Heart right ventricle (tissue), 16 donors: ENCODE data around the gene RXRB. TPM values are rescaled to one million over a fixed set of nuclear protein-coding genes. Genes with fewer than 3 reads are reported as not detected.

ENCODE experiments used
- ATAC-seq, 8 donors: fragments of 200-7000 bp; cut with Tn5 transposase; one replicate each; pipeline ENCODE4 v1.9.1; 2020; ENCODE audit warnings: mild to moderate bottlenecking in 8 of 8, moderate library complexity in 8 of 8, moderate number of reproducible peaks in 1 of 8
- DNase-seq, 2 donors: peaks; one replicate each; pipeline ENCODE4 v3.0.0-alpha.2; 2020
- H3K27ac ChIP-seq, 10 donors: fragments of 200-600 bp; sonication (generic) in 2 of 10; one replicate each; pipeline versions ENCODE4 v1.5.0 to v1.8.0; 2020 to 2022; ENCODE audit warnings: mild to moderate bottlenecking in 3 of 10
- H3K27me3 ChIP-seq, 7 donors: fragments of 200-600 bp; one replicate each; pipeline ENCODE4 v1.8.0; 2021 to 2022; ENCODE audit warnings: mild to moderate bottlenecking in 2 of 7
- H3K36me3 ChIP-seq, 9 donors: fragments of 200-600 bp; sonication (generic) in 1 of 9; one replicate each; pipeline versions ENCODE4 v1.5.0 to v1.8.0; 2020 to 2022; ENCODE audit warnings: mild to moderate bottlenecking in 2 of 9
- H3K4me1 ChIP-seq, 9 donors: fragments of 200-600 bp; sonication (generic) in 1 of 9; one replicate each; pipeline versions ENCODE4 v1.5.0 to v1.8.0; 2020 to 2022; ENCODE audit warnings: mild to moderate bottlenecking in 4 of 9
- H3K4me3 ChIP-seq, 10 donors: fragments of 200-600 bp; sonication (generic) in 2 of 10; one replicate each; pipeline versions ENCODE4 v1.5.0 to v1.8.0; 2020 to 2022; ENCODE audit warnings: mild to moderate bottlenecking in 7 of 10, moderate library complexity in 2 of 10
- H3K9me3 ChIP-seq, 11 donors: fragments of 200-600 bp in 10 of 11; sonication (generic) in 2 of 11; one replicate each; pipeline versions ENCODE4 v1.5.0 to v1.8.0; 2013 to 2022; ENCODE audit warnings: mild to moderate bottlenecking in 2 of 11, control low read depth in 1 of 11, moderate library complexity in 1 of 11
- CTCF ChIP-seq, 9 donors: fragments of 200-600 bp; sonication (generic) in 2 of 9; IDR thresholded peaks; one replicate each; pipeline versions ENCODE4 v1.5.0 to v1.8.0; 2021 to 2022; ENCODE audit warnings: antibody characterized with exemption in 9 of 9, mild to moderate bottlenecking in 5 of 9, moderate library complexity in 1 of 9
- WGBS, 2 donors: extraction: QIAGEN DNeasy Blood & Tissue Kit; methylation state at CpG; one replicate each; pipeline ENCODE4 v1.1.7; 2013; ENCODE audit warnings: inconsistent platforms in 1 of 2; 5-methylcytosine and 5-hydroxymethylcytosine counted together
- intact Hi-C, 10 donors: fragments of 100-400 bp; cut with DNase I; formaldehyde crosslinking; loops; one replicate each; pipeline versions ENCODE4 v1.11.1 to v1.14.2; 2022
- polyA plus RNA-seq, 2 donors: library from polyadenylated mRNA; stranded (reverse); fragments of 200-250 nt; gene quantifications; one replicate each; pipeline ENCODE4 v1.2.3, GENCODE V29; 2013
- total RNA-seq, 10 donors: library from RNA; stranded (reverse); fragmentation: NEBNext Ultra II Directional in 3 of 10; extraction: Animal tissue kit (Norgen Biotek cat#: 25700) in 3 of 10; gene quantifications; one replicate each; pipeline versions ENCODE4 v1.2.1 to v1.2.4, GENCODE V29; 2021 to 2023
- donor health status: Arrhythmogenic right ventricular cardiomyopathy.
- donor health status: ischemic (EF 13 %, LVEDD 7.1; RV severe dilation, severe dysfunction).
- donor health status: healthy with polysubstance abuse.
- donor health status: DM: no; HTN: yes; CAD: no.
- donor health status: DM: no; HTN: no; CAD: no.
- donor health status: ischemic (EF 25% LVEDD 6.9; RV normal size, moderate dysfunction).
- donor health status: ischemic (EF 25% LVEDD 5.7; RV mildly dilated, moderate dysfunction).
- donor health status: healthy.
- donor health status: DM: yes; HTN: yes; CAD: no.
- donor health status: Ischemic cardiomyopathy.
- donor health status: ischemic (EF 35%, LVEDD 5.7; RV mildly dilated, moderate dysfunction).
- donor health status: nonischemic (EF 11% LVEDD 7.7; RV severe dilation, severe dysfunction).
- donor health status: DM: yes; HTN: yes; CAD: no.
- donor health status: PGD.
- donor health status: ischemic (EF 29% LVEDD 5.4; RV normal size, mild dysfunction).
- donor health status: nonischemic (EF 23%, LVEDD 6.1; RV moderate dilation, normal function).

The RXRB gene
- total and polyA plus RNA-seq, 12 donors, result 22.2 to 40.7 (median 33.2) TPM

- intact Hi-C loops, result loop anchor here in 1 of 10 donors (5.0 kb wide), 1 partner anchor 33 kb away; no protein-coding TSS in a partner anchor
- Histone ChIP-seq H3K27me3 (peaks cover 0 to 16% (median 0%) of the 10 kb centered on the region in 7 donors), H3K9me3 (no peaks in the 10 kb centered on the region), H3K27ac (peak overlapping the region in 5 of 10 donors; percentile 22 to 72 (median 61)), H3K36me3 (peaks cover 0 to 31% (median 11%) of the 10 kb centered on the region in 9 donors), H3K4me1 (peaks cover 2 to 31% (median 17%) of the 10 kb centered on the region in 9 donors), H3K4me3 (peak overlapping the region; percentile 37 to 70 (median 55))
- DNase-seq (no peak), ATAC-seq (peak in 6 of 8 donors; percentile 4 to 23 (median 6))
- TF ChIP-seq CTCF (IDR thresholded peaks at IDR 0.05), result no peak
- 20 to 21% methylated on average over 9 of the region's 9 CpGs for WGBS, 2 donors
These were observed 13.5 kb upstream of the RXRB start for GRCh38 chr6:33213989-33214335.

GRCh38 chr6:33213166-33213988 lies 12.9 kb upstream of the RXRB start:
- ATAC-seq (peak; percentile 35 to 79 (median 58)), DNase-seq (no peak)
- 0 to 1% methylated on average over 43 of the region's 43 CpGs for WGBS, 2 donors
- Histone ChIP-seq H3K9me3 (no peaks in the 10 kb centered on the region), H3K4me3 (peak overlapping the region; percentile 37 to 70 (median 55)), H3K27ac (peak overlapping the region in 8 of 10 donors; percentile 13 to 72 (median 32)), H3K27me3 (peaks cover 0 to 16% (median 0%) of the 10 kb centered on the region in 7 donors), H3K4me1 (peaks cover 2 to 35% (median 21%) of the 10 kb centered on the region in 9 donors), H3K36me3 (peaks cover 0 to 31% (median 11%) of the 10 kb centered on the region in 9 donors)
- intact Hi-C loops, result loop anchor here in 1 of 10 donors (5.0 kb wide), 1 partner anchor 34 kb away; no protein-coding TSS in a partner anchor
- TF ChIP-seq CTCF (IDR thresholded peaks at IDR 0.05), result no peak

- no peak for TF ChIP-seq CTCF (IDR thresholded peaks at IDR 0.05)
- Histone ChIP-seq H3K36me3 (peaks cover 0 to 31% (median 11%) of the 10 kb centered on the region in 9 donors), H3K27ac (peak overlapping the region in 6 of 10 donors; percentile 13 to 72 (median 50)), H3K4me3 (peak overlapping the region; percentile 37 to 70 (median 55)), H3K9me3 (no peaks in the 10 kb centered on the region), H3K4me1 (peaks cover 2 to 35% (median 21%) of the 10 kb centered on the region in 9 donors), H3K27me3 (peaks cover 0 to 16% (median 0%) of the 10 kb centered on the region in 7 donors)
- WGBS, 2 donors, result 3 to 5% methylated on average over 6 of the region's 6 CpGs
- intact Hi-C loops, result loop anchor here in 1 of 10 donors (5.0 kb wide), 1 partner anchor 34 kb away; no protein-coding TSS in a partner anchor
- ATAC-seq (no peak), DNase-seq (no peak)
These were observed 12.3 kb upstream of the RXRB start for GRCh38 chr6:33212857-33213165.

GRCh38 chr6:33211666-33212422 lies 11.4 kb upstream of the RXRB start:
- 83 to 87% methylated on average over 18 of the region's 18 CpGs for WGBS, 2 donors
- intact Hi-C loops, result loop anchor here in 1 of 10 donors (5.0 kb wide), 1 partner anchor 35 kb away; no protein-coding TSS in a partner anchor
- H3K36me3 ChIP-seq, result peaks cover 0 to 31% (median 11%) of the 10 kb centered on the region in 9 donors

More at GRCh38 chr6:33211666-33212422, 11.4 kb upstream of the RXRB start:
- Histone ChIP-seq H3K4me3 (no peak overlapping the region), H3K4me1 (peaks cover 6 to 45% (median 25%) of the 10 kb centered on the region in 9 donors), H3K9me3 (no peaks in the 10 kb centered on the region), H3K27me3 (peaks cover 0 to 16% (median 0%) of the 10 kb centered on the region in 7 donors), H3K27ac (no peak overlapping the region)
- TF ChIP-seq CTCF (IDR thresholded peaks at IDR 0.05), result no peak
- ATAC-seq, result no peak
- no peak for DNase-seq
